Measurements from ENCODE around the gene HMOX1. TPM values are rescaled to one million over a fixed set of nuclear protein-coding genes. Genes with fewer than 3 reads are reported as not detected.
"Not testable (repeated sequence)": the region's sequence is repeated elsewhere in the genome, so short reads cannot be mapped to it uniquely, and the experiment has no call there.

HMOX1 gene
- total RNA-seq, 1 experiment from 2014 or later = 1.3 TPM

DNA sequence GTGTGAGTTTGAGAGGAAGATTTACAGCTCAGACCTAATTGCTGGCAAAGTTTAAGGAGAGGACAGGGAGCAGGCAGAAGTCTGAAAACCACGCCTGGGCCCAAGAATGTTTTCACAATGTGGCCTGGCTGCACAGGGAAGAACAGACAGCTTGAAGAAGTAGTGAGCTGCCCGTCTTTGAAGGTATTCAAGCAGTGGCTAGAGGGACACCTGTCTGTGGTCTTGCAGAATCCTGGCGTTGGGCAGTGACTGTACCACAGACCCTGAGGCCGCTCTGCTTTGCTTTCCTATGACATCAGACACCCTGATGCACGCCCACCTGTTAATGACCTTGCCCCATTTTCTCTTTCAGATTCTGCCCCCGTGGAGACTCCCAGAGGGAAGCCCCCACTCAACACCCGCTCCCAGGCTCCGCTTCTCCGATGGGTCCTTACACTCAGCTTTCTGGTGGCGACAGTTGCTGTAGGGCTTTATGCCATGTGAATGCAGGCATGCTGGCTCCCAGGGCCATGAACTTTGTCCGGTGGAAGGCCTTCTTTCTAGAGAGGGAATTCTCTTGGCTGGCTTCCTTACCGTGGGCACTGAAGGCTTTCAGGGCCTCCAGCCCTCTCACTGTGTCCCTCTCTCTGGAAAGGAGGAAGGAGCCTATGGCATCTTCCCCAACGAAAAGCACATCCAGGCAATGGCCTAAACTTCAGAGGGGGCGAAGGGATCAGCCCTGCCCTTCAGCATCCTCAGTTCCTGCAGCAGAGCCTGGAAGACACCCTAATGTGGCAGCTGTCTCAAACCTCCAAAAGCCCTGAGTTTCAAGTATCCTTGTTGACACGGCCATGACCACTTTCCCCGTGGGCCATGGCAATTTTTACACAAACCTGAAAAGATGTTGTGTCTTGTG is 12.5 kb downstream of the HMOX1 start:
- H3K27ac ChIP-seq (ENCODE audit: low read length) = no peak overlapping the region

DNA sequence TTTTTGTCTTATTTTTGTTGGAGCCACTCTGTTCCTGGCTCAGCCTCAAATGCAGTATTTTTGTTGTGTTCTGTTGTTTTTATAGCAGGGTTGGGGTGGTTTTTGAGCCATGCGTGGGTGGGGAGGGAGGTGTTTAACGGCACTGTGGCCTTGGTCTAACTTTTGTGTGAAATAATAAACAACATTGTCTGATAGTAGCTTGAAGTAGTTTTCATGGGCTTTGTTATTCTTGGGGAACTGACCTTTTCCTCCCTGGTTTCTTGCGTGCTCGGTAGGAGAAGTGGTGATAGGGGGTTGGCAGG is 13.1 kb downstream of the HMOX1 start:
- H4K20me1 ChIP-seq (ENCODE audit: insufficient read depth, low read depth, low read length) = no peaks in the 10 kb centered on the region
- no peaks in the 10 kb centered on the region for H3K79me2 ChIP-seq (ENCODE audit: low read length)
- H3K9me3 ChIP-seq (ENCODE audit: low read length) = no peaks in the 10 kb centered on the region
- H3K4me2 ChIP-seq (ENCODE audit: low read depth, low read length, poor library complexity, severe bottlenecking) = no peak overlapping the region
- H2AFZ ChIP-seq (ENCODE audit: low read length) = no peak overlapping the region
- H3K27ac ChIP-seq (ENCODE audit: low read length) = no peak overlapping the region
- H3K27me3 ChIP-seq (ENCODE audit: low read length) = no peaks in the 10 kb centered on the region
- no peak overlapping the region for H3K9ac ChIP-seq (ENCODE audit: low read length)
- no peak for DNase-seq
- H3K36me3 ChIP-seq (ENCODE audit: insufficient read depth, low read length) = no peaks in the 10 kb centered on the region
- no peak overlapping the region for H3K4me3 ChIP-seq (ENCODE audit: low read length)
- no peaks in the 10 kb centered on the region for H3K9me2 ChIP-seq (replicated peaks; ENCODE audit: insufficient read depth, low read length)
- H3K4me1 ChIP-seq (ENCODE audit: low read length) = peaks cover 4% of the 10 kb centered on the region

More for the DNA sequence above, 12.5 kb downstream of the HMOX1 start:
- no peak overlapping the region for H3K9ac ChIP-seq (ENCODE audit: low read length)
- no peaks in the 10 kb centered on the region for H3K27me3 ChIP-seq (ENCODE audit: low read length)
- H3K9me3 ChIP-seq (ENCODE audit: low read length) = no peaks in the 10 kb centered on the region
- no peak overlapping the region for H3K4me3 ChIP-seq (ENCODE audit: low read length)
- no peaks in the 10 kb centered on the region for H3K9me2 ChIP-seq (replicated peaks; ENCODE audit: insufficient read depth, low read length)
- no peak overlapping the region for H3K4me2 ChIP-seq (ENCODE audit: low read depth, low read length, poor library complexity, severe bottlenecking)
- H3K36me3 ChIP-seq (ENCODE audit: insufficient read depth, low read length) = no peaks in the 10 kb centered on the region
- H3K4me1 ChIP-seq (ENCODE audit: low read length) = no peaks in the 10 kb centered on the region
- H4K20me1 ChIP-seq (ENCODE audit: insufficient read depth, low read depth, low read length) = no peaks in the 10 kb centered on the region
- no peaks in the 10 kb centered on the region for H3K79me2 ChIP-seq (ENCODE audit: low read length)
- H2AFZ ChIP-seq (ENCODE audit: low read length) = no peak overlapping the region
- no peak for DNase-seq

DNA sequence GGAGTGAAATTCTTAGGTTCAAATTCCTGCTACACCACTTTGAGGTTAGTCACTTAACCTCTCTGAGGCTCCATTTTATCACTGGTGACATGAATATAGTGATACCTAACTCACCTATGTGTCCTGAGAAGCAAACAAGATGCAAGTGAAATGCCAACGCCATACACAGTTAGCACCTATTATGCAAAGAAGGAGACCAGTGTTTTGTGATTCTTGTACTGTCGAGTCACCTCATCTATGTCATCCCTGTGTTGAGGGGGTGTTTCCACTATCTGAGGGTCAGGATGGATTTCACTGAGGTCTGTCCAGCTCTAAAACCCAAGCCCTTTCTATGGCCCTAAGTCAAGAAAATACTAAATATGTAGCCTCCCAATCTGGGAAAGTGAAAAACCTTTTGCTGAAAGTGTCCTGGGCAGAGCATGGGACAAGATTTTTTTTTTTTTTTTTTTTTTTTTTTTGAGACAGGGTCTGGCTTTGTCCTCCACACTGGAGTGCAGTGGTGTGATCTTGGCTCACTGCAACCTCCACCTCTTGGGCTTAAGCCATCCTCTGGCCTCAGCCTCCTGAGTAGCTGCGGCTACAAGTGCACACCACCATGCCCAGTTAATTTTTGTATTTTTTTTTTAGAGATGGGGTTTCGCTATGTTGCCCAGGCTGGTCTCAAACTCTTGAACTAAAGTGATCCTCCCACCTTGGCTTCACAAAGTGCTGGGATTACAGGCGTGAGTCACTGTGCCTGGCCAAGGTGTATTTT is 14.1 kb downstream of the HMOX1 start:
- Histone ChIP-seq H3K27ac (ENCODE audit: low read length) (no peak overlapping the region), H3K4me3 (ENCODE audit: low read length) (no peak overlapping the region), H3K4me1 (ENCODE audit: low read length) (peaks cover 9% of the 10 kb centered on the region), H3K4me2 (ENCODE audit: low read depth, low read length, poor library complexity, severe bottlenecking) (no peak overlapping the region), H3K9me2 (replicated peaks; ENCODE audit: insufficient read depth, low read length) (no peaks in the 10 kb centered on the region), H4K20me1 (ENCODE audit: insufficient read depth, low read depth, low read length) (no peaks in the 10 kb centered on the region), H3K36me3 (ENCODE audit: insufficient read depth, low read length) (no peaks in the 10 kb centered on the region), H3K9ac (ENCODE audit: low read length) (no peak overlapping the region), H2AFZ (ENCODE audit: low read length) (no peak overlapping the region), H3K9me3 (ENCODE audit: low read length) (no peaks in the 10 kb centered on the region), H3K79me2 (ENCODE audit: low read length) (peaks cover under 1% of the 10 kb centered on the region), H3K27me3 (ENCODE audit: low read length) (no peaks in the 10 kb centered on the region)
- no peak for DNase-seq

DNA sequence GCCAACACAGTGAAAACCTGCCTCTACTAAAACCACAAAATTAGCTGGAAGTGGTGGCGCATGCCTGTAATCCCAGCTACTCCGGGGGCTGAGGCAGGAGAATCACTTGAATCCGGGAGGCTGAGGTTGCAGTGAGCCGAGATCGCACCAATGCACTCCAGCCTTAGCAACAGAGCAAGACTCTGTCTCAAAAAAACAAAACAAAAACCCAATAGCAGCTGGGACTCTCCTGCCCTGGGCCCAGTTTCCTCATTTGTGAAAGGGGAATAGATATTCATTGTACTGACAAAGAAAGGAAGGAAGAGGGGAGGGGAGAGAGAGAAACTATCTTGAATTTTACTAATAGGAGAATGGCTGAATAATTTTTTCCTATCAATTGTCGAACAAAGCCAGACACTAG is 15.7 kb downstream of the HMOX1 start:
- DNase-seq; H3K27ac ChIP-seq (ENCODE audit: low read length): not testable (repeated sequence)

DNA sequence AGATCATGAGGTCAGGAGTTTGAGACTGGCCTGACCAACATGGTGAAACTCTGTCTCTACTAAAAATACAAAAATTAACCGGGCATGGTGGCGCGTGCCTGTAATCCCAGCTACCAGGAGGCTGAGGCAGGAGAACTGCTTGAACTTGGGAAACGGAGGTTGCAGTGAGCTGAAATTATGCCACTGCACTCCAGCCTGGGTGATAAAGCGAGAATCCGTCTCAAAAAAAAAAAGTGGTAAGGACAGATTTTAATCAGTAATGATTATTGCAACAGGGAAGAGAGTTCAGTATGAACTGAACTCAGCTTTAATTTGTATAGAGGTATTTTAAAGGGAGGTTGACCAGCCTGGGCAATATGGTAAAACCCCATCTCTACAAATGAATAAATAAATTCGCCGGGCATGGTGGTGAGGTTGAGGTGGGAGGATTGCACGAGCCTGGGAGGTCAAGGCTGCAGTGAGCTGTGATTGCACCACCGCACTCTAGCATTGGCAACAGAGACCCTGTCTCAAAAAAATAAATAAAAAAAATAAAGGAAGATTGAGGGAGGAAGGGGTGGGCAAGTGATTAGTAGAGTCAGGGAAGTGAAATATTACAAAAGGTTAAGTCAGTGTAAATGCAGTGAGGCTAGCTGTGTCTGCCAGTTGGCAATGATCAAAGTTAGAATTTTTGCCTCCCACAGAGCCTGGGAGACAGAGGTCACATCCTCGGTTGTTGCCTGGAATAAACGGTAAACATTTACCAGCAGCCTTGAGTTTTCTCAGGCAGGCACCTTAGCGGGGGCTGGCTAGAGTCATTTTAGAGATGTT is 16.4 kb downstream of the HMOX1 start:
- H3K27ac ChIP-seq (ENCODE audit: low read length) = no peak overlapping the region
- H3K9me3 ChIP-seq (ENCODE audit: low read length) = no peaks in the 10 kb centered on the region
- H3K27me3 ChIP-seq (ENCODE audit: low read length) = no peaks in the 10 kb centered on the region
- no peak overlapping the region for H3K9ac ChIP-seq (ENCODE audit: low read length)
- H2AFZ ChIP-seq (ENCODE audit: low read length) = no peak overlapping the region
- H4K20me1 ChIP-seq (ENCODE audit: insufficient read depth, low read depth, low read length) = no peaks in the 10 kb centered on the region
- no peak overlapping the region for H3K4me3 ChIP-seq (ENCODE audit: low read length)
- no peaks in the 10 kb centered on the region for H3K9me2 ChIP-seq (replicated peaks; ENCODE audit: insufficient read depth, low read length)
- DNase-seq = no peak
- H3K79me2 ChIP-seq (ENCODE audit: low read length) = peaks cover 22% of the 10 kb centered on the region
- H3K4me2 ChIP-seq (ENCODE audit: low read depth, low read length, poor library complexity, severe bottlenecking) = no peak overlapping the region
- 0 out of 2 replicates have a peak, but pooled peaks cover 4% of the 10 kb centered on the region for H3K36me3 ChIP-seq (ENCODE audit: insufficient read depth, low read length)
- H3K4me1 ChIP-seq (ENCODE audit: low read length) = peaks cover 23% of the 10 kb centered on the region

More for the DNA sequence above, 15.7 kb downstream of the HMOX1 start:
- not testable (repeated sequence) for H3K4me2 ChIP-seq (ENCODE audit: low read depth, low read length, poor library complexity, severe bottlenecking); H3K9me3 ChIP-seq (ENCODE audit: low read length); H3K27me3 ChIP-seq (ENCODE audit: low read length); H4K20me1 ChIP-seq (ENCODE audit: insufficient read depth, low read depth, low read length); H3K36me3 ChIP-seq (ENCODE audit: insufficient read depth, low read length); H3K9ac ChIP-seq (ENCODE audit: low read length); H3K9me2 ChIP-seq (replicated peaks; ENCODE audit: insufficient read depth, low read length); H3K4me3 ChIP-seq (ENCODE audit: low read length); H2AFZ ChIP-seq (ENCODE audit: low read length)
- peaks cover 16% of the 10 kb centered on the region for H3K4me1 ChIP-seq (ENCODE audit: low read length)
- H3K79me2 ChIP-seq (ENCODE audit: low read length) = peaks cover 15% of the 10 kb centered on the region

DNA sequence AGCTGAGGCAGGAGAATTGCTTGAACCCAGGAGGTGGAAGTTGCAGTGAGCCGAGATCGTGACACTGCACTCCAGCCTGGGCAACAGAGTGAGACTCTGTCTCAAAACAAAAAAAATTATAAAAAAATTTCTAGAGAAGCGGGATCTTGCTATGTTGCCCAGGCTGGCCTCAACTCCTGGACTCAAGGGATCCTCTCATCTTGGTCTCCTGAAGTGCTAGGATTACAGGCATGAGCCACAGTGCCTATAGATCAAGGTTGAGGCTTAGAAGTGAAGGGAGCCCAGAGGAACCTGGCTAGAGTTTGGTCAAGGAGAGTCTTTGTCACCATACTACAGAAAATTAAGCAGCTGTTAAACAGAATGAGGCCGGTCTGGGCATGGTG is 17.7 kb downstream of the HMOX1 start:
- no peaks in the 10 kb centered on the region for H3K27me3 ChIP-seq (ENCODE audit: low read length)
- peak overlapping the region; percentile 96 for H3K4me3 ChIP-seq (ENCODE audit: low read length)
- H3K79me2 ChIP-seq (ENCODE audit: low read length) = peaks cover 34% of the 10 kb centered on the region
- DNase-seq = no peak
- H3K27ac ChIP-seq (ENCODE audit: low read length) = no peak overlapping the region
- no peak overlapping the region for H2AFZ ChIP-seq (ENCODE audit: low read length)
- no peaks in the 10 kb centered on the region for H3K9me3 ChIP-seq (ENCODE audit: low read length)
- H3K4me1 ChIP-seq (ENCODE audit: low read length) = peaks cover 32% of the 10 kb centered on the region
- peak overlapping the region; percentile 89; the same call in 1 of the 2 replicates for H3K9ac ChIP-seq (ENCODE audit: low read length)
- H3K36me3 ChIP-seq (ENCODE audit: insufficient read depth, low read length) = peaks cover 12% of the 10 kb centered on the region; the same call in 1 of the 2 replicates
- H3K9me2 ChIP-seq (replicated peaks; ENCODE audit: insufficient read depth, low read length) = no peaks in the 10 kb centered on the region
- H4K20me1 ChIP-seq (ENCODE audit: insufficient read depth, low read depth, low read length) = no peaks in the 10 kb centered on the region
- H3K4me2 ChIP-seq (ENCODE audit: low read depth, low read length, poor library complexity, severe bottlenecking) = peak overlapping the region; percentile 87

DNA sequence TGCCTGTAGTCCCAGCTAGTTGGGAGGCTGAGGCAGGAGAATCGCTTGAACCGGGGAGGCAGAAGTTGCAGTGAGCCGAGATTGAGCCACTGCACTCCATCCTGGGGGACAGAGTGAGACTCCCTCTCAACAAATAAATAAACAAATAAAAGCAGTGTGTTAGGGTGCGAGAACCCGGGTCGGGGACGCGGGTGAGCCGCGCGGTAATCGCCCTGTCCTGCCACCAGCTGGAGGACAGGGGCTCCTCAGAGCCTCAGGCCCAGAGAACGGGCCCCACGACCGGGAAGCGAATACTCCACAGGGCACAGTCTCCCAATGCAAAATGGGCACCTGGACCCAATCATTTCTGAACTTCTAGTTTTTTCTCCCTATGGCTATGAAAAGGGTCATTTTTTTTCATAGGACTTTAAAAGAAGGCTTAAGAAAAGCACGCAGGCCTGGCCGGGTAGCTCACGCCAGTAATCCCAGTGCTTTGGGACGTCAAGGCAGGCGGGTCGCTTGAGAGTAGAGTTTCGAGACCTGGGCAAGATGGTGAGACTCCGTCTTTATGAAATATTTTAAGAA is 18.3 kb downstream of the HMOX1 start:
- Histone ChIP-seq H2AFZ (ENCODE audit: low read length) (peak overlapping the region; percentile 17; the same call in 1 of the 2 replicates), H3K36me3 (ENCODE audit: insufficient read depth, low read length) (peaks cover 18% of the 10 kb centered on the region; the same call in 1 of the 2 replicates), H3K9me3 (ENCODE audit: low read length) (no peaks in the 10 kb centered on the region), H3K79me2 (ENCODE audit: low read length) (peaks cover 34% of the 10 kb centered on the region), H3K4me3 (ENCODE audit: low read length) (peak overlapping the region; percentile 96), H3K4me1 (ENCODE audit: low read length) (peaks cover 35% of the 10 kb centered on the region), H3K4me2 (ENCODE audit: low read depth, low read length, poor library complexity, severe bottlenecking) (peak overlapping the region; percentile 87), H3K9ac (ENCODE audit: low read length) (peak overlapping the region; percentile 89), H3K27me3 (ENCODE audit: low read length) (no peaks in the 10 kb centered on the region), H3K9me2 (replicated peaks; ENCODE audit: insufficient read depth, low read length) (no peaks in the 10 kb centered on the region), H3K27ac (ENCODE audit: low read length) (peak overlapping the region; percentile 83), H4K20me1 (ENCODE audit: insufficient read depth, low read depth, low read length) (no peaks in the 10 kb centered on the region)
- peak; percentile 68 for DNase-seq
